Fibroblast of peridontal ligament (primary cell): ENCODE measurements around the gene DLGAP1.

Experiments used
- DNase-seq: peaks from one replicate; pipeline ENCODE4 v3.0.0-alpha.2; 2010; ENCODE audit errors: extremely low read depth

The DLGAP1 gene

GRCh38 chr18:4286256-4286655 lies 168.9 kb downstream of the DLGAP1 start:
- DNase-seq: no peak

DNA sequence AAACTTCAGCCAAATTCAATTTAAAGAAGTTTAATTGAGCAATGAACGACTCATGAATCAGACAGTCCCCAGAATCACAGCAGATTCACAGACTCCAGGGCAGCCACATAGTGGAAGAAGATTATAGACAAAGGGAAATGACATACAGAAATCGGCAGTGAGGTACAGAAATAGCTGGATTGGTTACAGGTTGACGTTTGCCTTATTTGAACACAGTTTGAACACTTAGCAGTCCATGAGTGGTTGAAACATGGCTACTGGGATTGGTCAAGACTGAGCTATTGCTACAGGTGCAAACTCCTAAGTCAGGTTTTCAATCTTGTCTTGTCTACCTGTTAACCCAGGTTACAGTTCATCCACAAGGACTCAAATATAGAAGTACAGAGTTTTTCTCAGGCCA lies 169.6 kb downstream of the DLGAP1 start:
- DNase-seq: no peak

- no peak for DNase-seq
Observed at GRCh38 chr18:4284528-4284927, 170.6 kb downstream of the DLGAP1 start.

GRCh38 chr18:4283746-4284291 lies 171.3 kb downstream of the DLGAP1 start:
- DNase-seq: no peak

DNA sequence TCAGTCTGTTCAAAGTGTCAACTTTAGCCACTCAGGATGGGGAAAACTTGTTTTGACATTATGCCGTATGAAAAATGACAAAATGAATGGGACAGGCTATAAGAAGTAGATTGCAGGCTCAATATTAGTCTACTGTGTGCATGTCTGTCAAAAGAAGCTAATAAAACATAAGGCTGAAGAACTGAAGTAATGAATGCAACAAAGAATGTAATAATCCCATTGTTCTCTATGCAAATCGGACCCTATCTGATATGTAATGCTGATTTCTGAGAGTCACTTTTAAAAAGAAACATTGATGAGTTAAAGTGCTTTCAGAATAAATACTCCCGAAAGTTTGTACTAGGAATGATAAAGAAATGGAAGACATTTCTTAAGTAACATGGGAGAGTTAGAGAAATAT lies 172.2 kb downstream of the DLGAP1 start:
- DNase-seq: no peak

DNA sequence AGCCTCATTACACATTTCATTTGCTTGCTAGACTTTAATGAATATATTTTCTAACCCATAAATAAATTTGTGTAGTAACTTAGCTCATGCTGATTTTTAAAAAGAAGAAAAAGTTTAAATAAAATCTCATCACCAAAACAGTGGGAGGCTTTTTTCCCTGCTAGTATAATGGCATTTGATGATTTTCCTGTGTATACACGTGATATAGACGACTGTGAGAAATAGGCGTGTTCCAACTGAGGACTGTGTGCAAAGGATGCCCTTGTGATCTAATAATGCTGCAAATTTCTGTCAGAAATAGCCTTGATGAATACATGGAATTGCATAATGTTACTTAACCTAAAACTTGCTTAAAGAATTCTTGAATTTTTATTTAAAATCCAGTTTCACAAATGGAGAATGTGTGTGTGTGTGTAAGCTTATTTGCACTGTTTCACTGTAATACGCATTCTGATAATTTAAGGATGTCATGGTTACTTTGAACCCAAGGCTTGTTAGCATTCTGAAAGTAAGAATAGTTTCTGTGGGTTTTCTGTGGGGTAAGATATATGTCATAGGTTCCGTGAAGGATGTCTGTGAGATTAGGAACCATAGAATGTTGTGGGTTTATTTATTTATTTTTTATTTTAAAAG lies 178.0 kb downstream of the DLGAP1 start:
- no peak for DNase-seq

DNA sequence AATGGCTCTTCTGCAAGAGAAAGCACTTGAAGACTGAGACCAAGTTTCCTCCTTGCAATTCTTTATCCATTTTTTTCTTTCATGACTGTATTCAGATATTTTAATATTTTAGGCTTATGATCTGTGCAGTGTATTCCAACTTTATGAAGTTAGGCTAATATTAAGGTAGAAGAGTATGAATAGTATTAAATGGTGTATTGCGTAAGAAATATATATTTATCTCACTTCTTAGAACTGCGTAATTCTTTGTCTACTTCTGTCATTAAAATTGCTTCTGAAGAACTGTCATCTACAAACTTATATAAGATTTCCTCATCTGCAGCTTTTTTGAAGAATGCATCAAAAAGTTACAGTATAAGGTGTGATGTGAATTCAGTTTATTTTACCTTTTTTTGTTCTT lies 183.2 kb downstream of the DLGAP1 start:
- DNase-seq: no peak

- DNase-seq: no peak
Observed at GRCh38 chr18:4270988-4271387, 184.1 kb downstream of the DLGAP1 start.

DNA sequence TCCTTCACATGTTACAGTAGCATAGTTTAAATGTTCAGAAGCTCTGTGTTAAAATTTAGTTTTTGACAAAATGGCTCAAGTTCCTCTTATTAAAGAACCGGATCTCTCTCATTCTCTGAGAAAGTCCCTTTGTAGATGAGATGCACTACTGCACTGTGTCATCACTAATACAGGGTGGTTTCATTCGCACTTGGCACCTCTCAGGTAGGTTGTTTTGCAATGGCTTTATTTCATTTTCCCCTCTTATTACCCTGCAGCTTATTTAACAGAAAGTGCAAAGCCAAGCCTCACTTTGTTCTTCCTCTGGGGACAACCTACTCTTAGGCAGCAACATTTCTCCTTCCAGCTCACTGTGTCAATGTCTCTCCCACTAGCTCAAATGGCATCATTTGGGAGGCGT lies 185.1 kb downstream of the DLGAP1 start:
- no peak for DNase-seq

DNA sequence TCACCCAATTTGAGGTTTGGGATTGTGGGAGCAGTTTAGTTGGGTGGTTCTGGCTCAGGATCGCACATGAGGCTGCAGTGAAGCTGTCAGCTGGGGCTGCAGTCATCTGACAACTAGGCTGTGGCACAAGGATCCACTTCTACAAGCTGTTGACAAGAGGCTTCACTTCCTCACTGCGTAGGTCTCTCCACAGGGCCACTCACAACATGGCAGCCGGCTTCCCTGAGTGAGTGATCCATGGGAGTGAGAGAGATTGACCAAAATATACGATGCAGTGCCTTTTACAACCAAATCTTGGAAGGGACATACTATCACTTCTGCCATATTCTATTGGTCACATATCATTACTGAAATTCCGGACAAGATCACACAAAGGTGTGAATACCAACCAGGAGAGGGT lies 187.5 kb downstream of the DLGAP1 start:
- no peak for DNase-seq

- DNase-seq: no peak
Observed at GRCh38 chr18:4264347-4264791, 190.7 kb downstream of the DLGAP1 start.

DNA sequence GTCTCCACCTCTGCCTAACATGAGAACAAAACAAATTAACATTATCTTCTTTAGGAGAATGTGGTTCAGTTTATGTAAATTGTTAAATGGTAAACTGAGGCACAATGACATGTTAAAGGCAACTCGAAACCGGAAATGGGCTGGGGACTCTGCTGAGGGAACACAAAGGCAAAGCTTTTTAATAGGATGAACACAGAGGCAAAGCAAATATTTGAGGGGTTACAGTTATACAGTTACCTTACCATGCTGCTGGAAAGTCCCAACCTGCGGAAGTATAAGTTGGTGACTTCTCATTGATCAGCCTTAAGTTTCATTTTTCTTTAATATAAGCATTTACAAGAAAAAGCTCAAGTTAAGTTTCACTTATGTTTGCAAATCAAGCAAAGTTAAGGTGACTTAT lies 195.0 kb downstream of the DLGAP1 start:
- DNase-seq: no peak

GRCh38 chr18:4256766-4257417 lies 198.2 kb downstream of the DLGAP1 start:
- no peak for DNase-seq

- no peak for DNase-seq
Observed at GRCh38 chr18:4254840-4255239, 200.3 kb downstream of the DLGAP1 start.

DNA sequence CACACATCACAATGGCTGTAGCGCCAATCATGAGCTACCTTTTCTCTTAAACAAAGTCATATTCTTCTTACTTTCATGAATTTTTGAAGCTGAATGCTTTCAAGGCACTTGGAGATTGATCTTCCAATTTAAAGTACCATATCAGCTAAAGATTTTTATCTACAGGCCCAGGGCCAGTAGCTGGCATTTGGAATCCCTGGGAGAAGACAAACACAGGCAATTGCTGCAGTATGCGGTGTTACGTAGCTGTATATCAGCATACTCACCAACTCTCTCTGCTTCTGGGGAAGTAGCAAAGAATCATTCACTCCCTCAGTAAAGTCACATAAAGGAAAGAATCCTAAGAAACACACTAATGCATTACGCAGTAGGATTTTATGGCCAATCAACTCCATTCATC lies 202.3 kb downstream of the DLGAP1 start:
- DNase-seq: no peak

DNA sequence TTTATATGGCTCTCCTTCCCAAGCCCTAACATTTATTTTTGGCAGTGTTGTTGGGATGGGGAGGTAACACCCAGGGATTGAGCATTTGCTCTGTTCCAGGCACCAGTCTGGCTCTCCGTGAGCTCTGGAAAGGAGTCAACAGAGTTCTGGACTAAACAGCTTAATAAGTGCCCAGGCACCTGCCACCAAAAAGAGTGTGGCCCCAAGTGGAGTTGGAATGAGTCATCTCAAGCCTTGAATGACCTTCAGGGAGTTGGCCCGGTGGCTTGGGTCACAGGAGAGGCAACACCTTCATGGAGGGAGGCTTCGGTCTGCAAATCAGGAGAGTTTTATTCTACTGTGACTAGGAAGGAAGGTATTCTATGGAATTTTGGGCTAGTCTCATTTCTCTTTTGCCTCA lies 203.2 kb downstream of the DLGAP1 start:
- no peak for DNase-seq

DNA sequence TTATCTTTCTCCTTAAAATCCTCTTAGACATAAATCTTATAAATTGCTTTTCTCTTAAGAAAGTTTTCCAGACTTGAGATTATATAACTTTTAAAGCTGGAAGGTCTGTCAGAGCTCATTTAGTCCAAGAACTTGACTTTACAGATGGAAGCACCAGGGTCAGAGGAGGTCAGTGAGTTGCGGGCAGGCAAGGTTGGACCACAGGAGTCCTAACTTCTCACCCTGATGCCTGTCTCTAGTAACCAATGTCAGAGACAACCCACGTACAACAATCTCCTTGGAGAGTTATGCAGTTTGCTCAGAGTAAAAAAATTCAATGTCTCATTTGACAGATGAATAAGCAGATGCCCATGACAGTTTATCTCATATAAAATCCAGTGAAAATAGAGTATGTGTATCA lies 203.9 kb downstream of the DLGAP1 start:
- no peak for DNase-seq

- no peak for DNase-seq
Observed at GRCh38 chr18:4250141-4250540, 205.0 kb downstream of the DLGAP1 start.

GRCh38 chr18:4248686-4249085 lies 206.4 kb downstream of the DLGAP1 start:
- no peak for DNase-seq

DNA sequence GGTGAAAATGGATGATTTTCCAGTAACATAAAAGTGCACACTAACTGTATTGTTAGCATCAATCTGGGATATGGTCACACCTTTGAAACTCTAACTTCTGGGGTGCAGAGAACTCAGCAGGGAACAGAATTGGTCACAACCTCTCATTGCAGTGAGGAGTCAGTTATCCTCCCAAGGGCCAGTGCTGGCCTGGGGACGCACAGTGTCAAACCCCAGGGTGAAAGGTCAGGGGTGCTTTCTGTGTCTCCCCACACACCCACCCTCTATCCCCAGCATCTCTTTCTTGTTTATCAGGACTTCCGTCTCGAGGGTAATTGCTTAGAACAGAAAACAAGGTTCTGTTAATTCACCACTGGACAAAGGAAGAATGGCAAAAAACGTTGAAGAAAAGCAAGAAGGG lies 208.7 kb downstream of the DLGAP1 start:
- no peak for DNase-seq

DNA sequence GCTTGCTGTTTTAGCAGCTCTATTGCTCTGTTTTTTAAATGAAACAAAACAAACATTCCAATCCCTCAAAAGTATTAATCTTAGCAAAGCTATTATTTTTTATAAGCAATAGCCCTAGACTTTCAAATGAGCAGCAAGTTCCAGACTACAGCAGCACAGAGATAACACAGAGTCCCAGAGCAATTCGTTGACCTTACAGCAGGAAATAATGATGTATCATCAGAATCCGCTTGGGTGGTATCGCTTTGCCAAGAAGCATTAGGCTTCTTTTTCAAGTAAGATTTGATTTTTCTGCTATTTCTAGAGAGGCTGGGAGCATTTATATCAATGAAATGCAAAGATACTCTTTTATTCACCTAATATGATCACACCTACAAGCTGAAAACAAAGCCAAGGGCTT lies 209.7 kb downstream of the DLGAP1 start:
- no peak for DNase-seq

DNA sequence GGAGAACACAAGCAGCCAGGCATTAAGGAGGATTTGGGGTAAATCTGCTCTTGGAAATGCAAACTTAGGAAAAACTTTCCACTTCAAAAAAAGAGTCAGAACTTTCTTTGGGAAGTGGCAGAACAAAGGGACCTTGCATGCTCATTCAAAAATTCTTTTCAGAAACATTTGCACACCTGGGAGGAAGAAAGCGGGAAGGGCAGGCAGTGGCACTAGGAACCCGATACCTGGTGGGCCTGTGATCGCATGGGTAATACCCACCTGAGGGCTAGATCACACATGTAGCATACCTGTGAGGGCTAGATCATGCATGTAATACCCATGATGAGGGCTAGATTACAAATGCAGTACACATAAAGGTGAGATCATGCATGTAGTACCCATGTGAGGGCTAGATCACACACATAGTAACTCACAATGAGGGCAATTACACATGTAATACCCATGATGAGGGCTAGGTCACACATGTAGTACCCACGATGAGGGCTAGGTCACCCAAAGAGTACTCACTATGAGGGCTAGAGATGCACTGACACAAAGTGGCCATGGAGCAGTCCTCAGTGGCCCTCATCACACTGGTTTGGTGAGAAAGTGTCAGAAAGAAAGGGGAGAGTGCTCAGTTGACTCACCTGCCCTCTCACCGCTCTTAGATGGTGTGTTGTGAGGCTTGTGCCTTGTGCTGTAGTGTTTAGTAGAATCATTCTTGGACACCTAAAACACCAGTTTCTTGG lies 212.5 kb downstream of the DLGAP1 start:
- DNase-seq: no peak

GRCh38 chr18:4241090-4241617 lies 214.0 kb downstream of the DLGAP1 start:
- DNase-seq: no peak
